Panc1 (cell line): ENCODE measurements around the gene ACACA. TPM values are rescaled to one million over a fixed set of nuclear protein-coding genes. Genes with fewer than 3 reads are reported as not detected.

Source experiments
- ATAC-seq: fragments of 200-7000 bp; cut with Tn5 transposase; 2 replicates; pipeline ENCODE4 v1.9.1; 2020; ENCODE audit warnings: mild to moderate bottlenecking, moderate library complexity
- BruUV-seq: library from RNA; stranded (reverse); fragments of 400-500 nt; replicated peaks from 2 replicates; lab custom pipeline; 2021; lab: Mats Ljungman, UMichigan
- CTCF ChIA-PET: fragments of 300-600 bp; sonication (Branson Sonifier 250); formaldehyde crosslinking; loops from one replicate; lab custom pipeline; 2022; ENCODE audit warnings: antibody characterized with exemption; lab: Charles Lee
- POLR2A ChIA-PET: fragments of 300-600 bp; sonication (Branson Sonifier 250); formaldehyde crosslinking; loops from one replicate; lab custom pipeline; 2022; ENCODE audit warnings: antibody characterized with exemption; lab: Charles Lee
- DNase-seq: peaks from one replicate; pipeline ENCODE4 v3.0.0-alpha.2; 2010; ENCODE audit warnings: low read depth, low spot score
- H3K27ac ChIP-seq: 2 replicates; pipeline ENCODE4 v1.5.1; 2011; ENCODE audit warnings: mild to moderate bottlenecking, low read length, inconsistent platforms
- H3K27me3 ChIP-seq: fragments of 200-500 bp; sonication (Bioruptor generic); 2 replicates; pipeline ENCODE4 v1.6.0; 2014; ENCODE audit warnings: low read length, inconsistent platforms; ENCODE audit not compliant: control insufficient read depth, insufficient read depth
- H3K36me3 ChIP-seq: fragments of 200-500 bp; sonication (Bioruptor generic); 2 replicates; pipeline ENCODE4 v1.5.1; 2014; ENCODE audit warnings: inconsistent platforms, mild to moderate bottlenecking, low read length, moderate library complexity; ENCODE audit not compliant: control insufficient read depth, insufficient read depth
- H3K4me1 ChIP-seq: 2 replicates; pipeline ENCODE4 v1.5.1; 2011; ENCODE audit warnings: inconsistent platforms, mild to moderate bottlenecking, low read length, moderate library complexity; ENCODE audit not compliant: control insufficient read depth, insufficient read depth
- H3K4me3 ChIP-seq, 2 experiments: 2 replicates each; pipeline ENCODE4 v1.5.1; 2011 to 2012; ENCODE audit warnings: low read depth in 2 of 2, low read length in 2 of 2, mild to moderate bottlenecking in 2 of 2, inconsistent platforms in 1 of 2, moderate library complexity in 1 of 2
- H3K9me3 ChIP-seq: fragments of 200-500 bp; sonication (Bioruptor generic); 2 replicates; pipeline ENCODE4 v1.5.1; 2014; ENCODE audit warnings: low read depth, mild to moderate bottlenecking, inconsistent platforms, low read length, moderate library complexity; ENCODE audit not compliant: control insufficient read depth, insufficient read depth
- CTCF ChIP-seq: fragments of 450-650 bp; IDR thresholded peaks from 2 replicates; pipeline ENCODE4 v1.5.1; 2017; ENCODE audit warnings: mild to moderate bottlenecking
- POLR2AphosphoS5 ChIP-seq: IDR thresholded peaks from 2 replicates; pipeline ENCODE4 v1.6.1; 2012; ENCODE audit warnings: mild to moderate bottlenecking, low read depth, low read length, moderate library complexity
- SIN3A ChIP-seq: IDR thresholded peaks from 2 replicates; pipeline ENCODE4 v1.6.1; 2012; ENCODE audit warnings: low read depth, mild to moderate bottlenecking, low read length, moderate library complexity, borderline replicate concordance; ENCODE audit not compliant: insufficient read depth
- in situ Hi-C: cut with HindIII; loops from 2 replicates; pipeline ENCODE4 v1.10.0; 2016; ENCODE audit warnings: low sequenced_read_pairs, low pct_unique_long_range_greater_than_20kb
- intact Hi-C: fragments of 100-400 bp; cut with micrococcal nuclease; formaldehyde crosslinking; loops from one replicate; pipeline ENCODE4 v1.10.0; 2022; ENCODE audit not compliant: unreplicated experiment
- total RNA-seq: library from RNA; stranded (reverse); gene quantifications from one replicate; pipeline ENCODE4 v1.2.1, GENCODE V29; 2021; ENCODE audit not compliant: unreplicated experiment
- TF ChIP-seq, protein P1 (sequence below), 2 experiments: IDR thresholded peaks; 2 replicates each; pipeline ENCODE4 v1.6.1; 2011 to 2012; ENCODE audit warnings: low read depth in 2 of 2, control low read depth in 1 of 2, low read length in 1 of 2, mild to moderate bottlenecking in 1 of 2, moderate library complexity in 1 of 2; ENCODE audit not compliant: insufficient read depth in 1 of 2

Gene ACACA
- total RNA-seq, 1 experiment from 2014 or later, result 131 TPM

- ChIA-PET POLR2A (no interaction called here), CTCF (no interaction called here)
- ATAC-seq, result no peak
- no peaks in the 10 kb centered on the region for H3K9me3 ChIP-seq
- no peaks in the 10 kb centered on the region for H3K4me1 ChIP-seq
- no peaks in the 10 kb centered on the region for H3K27me3 ChIP-seq
- TF ChIP-seq POLR2AphosphoS5, result no peak
- no peak for DNase-seq
- intact Hi-C loops, result no loop called here
- peaks cover 12% of the 10 kb centered on the region for H3K36me3 ChIP-seq
- no TSS peak for BruUV-seq
- no peak overlapping the region for H3K4me3 ChIP-seq
- H3K27ac ChIP-seq, result no peak overlapping the region
- in situ Hi-C loops, result no loop called here
These were observed 192.7 kb downstream of the ACACA start for GRCh38 chr17:37213927-37214326.

GRCh38 chr17:37212179-37212578, 194.5 kb downstream of the ACACA start:
- H3K4me3 ChIP-seq, result no peak overlapping the region
- no peaks in the 10 kb centered on the region for H3K27me3 ChIP-seq
- H3K27ac ChIP-seq, result no peak overlapping the region
- no peaks in the 10 kb centered on the region for H3K4me1 ChIP-seq
- CTCF ChIA-PET, result no interaction called here
- TF ChIP-seq CTCF (peak; percentile 13; the same call in 1 of the 2 replicates), SIN3A (no peak)
- DNase-seq (no peak), ATAC-seq (no peak)
- H3K36me3 ChIP-seq, result peaks cover 16% of the 10 kb centered on the region
- no peaks in the 10 kb centered on the region for H3K9me3 ChIP-seq
- BruUV-seq, result no TSS peak
- intact Hi-C loops (no loop called here), in situ Hi-C loops (no loop called here)
- POLR2A ChIA-PET, result no interaction called here

DNA sequence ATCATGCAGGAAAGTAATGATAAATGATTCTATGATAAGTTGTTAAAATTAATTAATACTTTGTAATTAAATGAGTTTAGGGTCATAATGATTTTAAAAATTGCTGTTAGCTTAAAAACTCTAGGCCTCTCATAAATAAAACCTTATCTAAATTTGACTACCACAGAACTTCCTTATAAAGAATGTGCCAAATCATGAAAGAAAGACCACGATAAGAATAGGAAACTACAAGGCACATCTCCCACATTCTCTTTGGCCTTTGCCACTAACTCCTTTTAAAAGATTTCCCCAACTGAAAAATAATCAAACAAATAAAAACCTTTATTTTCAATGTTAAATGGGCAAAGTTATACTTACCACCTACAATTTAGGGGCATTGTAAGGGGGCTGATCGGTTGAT, 195.5 kb downstream of the ACACA start:
- Histone ChIP-seq H3K27me3 (no peaks in the 10 kb centered on the region), H3K4me3 (no peak overlapping the region), H3K4me1 (no peaks in the 10 kb centered on the region), H3K36me3 (peaks cover 14% of the 10 kb centered on the region), H3K27ac (no peak overlapping the region), H3K9me3 (no peaks in the 10 kb centered on the region)
- ChIA-PET CTCF (no interaction called here), POLR2A (interaction anchor here (0.6 kb wide), 1 partner anchor 77 kb away, joined by 14 read pairs; no protein-coding TSS in a partner anchor)
- intact Hi-C loops, result no loop called here
- BruUV-seq, result no TSS peak
- ATAC-seq (no peak), DNase-seq (no peak)
- in situ Hi-C loops, result no loop called here
- TF ChIP-seq, protein P1, sequence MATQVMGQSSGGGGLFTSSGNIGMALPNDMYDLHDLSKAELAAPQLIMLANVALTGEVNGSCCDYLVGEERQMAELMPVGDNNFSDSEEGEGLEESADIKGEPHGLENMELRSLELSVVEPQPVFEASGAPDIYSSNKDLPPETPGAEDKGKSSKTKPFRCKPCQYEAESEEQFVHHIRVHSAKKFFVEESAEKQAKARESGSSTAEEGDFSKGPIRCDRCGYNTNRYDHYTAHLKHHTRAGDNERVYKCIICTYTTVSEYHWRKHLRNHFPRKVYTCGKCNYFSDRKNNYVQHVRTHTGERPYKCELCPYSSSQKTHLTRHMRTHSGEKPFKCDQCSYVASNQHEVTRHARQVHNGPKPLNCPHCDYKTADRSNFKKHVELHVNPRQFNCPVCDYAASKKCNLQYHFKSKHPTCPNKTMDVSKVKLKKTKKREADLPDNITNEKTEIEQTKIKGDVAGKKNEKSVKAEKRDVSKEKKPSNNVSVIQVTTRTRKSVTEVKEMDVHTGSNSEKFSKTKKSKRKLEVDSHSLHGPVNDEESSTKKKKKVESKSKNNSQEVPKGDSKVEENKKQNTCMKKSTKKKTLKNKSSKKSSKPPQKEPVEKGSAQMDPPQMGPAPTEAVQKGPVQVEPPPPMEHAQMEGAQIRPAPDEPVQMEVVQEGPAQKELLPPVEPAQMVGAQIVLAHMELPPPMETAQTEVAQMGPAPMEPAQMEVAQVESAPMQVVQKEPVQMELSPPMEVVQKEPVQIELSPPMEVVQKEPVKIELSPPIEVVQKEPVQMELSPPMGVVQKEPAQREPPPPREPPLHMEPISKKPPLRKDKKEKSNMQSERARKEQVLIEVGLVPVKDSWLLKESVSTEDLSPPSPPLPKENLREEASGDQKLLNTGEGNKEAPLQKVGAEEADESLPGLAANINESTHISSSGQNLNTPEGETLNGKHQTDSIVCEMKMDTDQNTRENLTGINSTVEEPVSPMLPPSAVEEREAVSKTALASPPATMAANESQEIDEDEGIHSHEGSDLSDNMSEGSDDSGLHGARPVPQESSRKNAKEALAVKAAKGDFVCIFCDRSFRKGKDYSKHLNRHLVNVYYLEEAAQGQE (IDR thresholded peaks at IDR 0.05; ENCODE audit: insufficient read depth in 1 of 2, low read depth in 2 of 2, low read length in 1 of 2), result no peak
